ENCODE measurements around the gene MYOM3. TPM values are rescaled to one million over a fixed set of nuclear protein-coding genes. Genes with fewer than 3 reads are reported as not detected.

MYOM3 gene
- total RNA-seq, 2 experiments from 2014 or later = not detected

- ATAC-seq (no peak), DNase-seq (no peak)
- no peaks in the 10 kb centered on the region for H3K4me1 Mint-ChIP-seq
- CTCF ChIA-PET = no interaction called here
- H3K27me3 Mint-ChIP-seq = peaks cover 5% of the 10 kb centered on the region
- H3K27ac Mint-ChIP-seq = no peak overlapping the region
- H3K4me3 Mint-ChIP-seq = no peak overlapping the region
- H3K9me3 Mint-ChIP-seq (ENCODE audit: low read depth) = no peaks in the 10 kb centered on the region
- H3K36me3 Mint-ChIP-seq = no peaks in the 10 kb centered on the region
These were observed 16.6 kb downstream of the MYOM3 start for GRCh38 chr1:24095140-24095859.

GRCh38 chr1:24094554-24094953, 17.4 kb downstream of the MYOM3 start:
- no peaks in the 10 kb centered on the region for H3K9me3 Mint-ChIP-seq (ENCODE audit: low read depth)
- DNase-seq (no peak), ATAC-seq (no peak)
- CTCF ChIA-PET = no interaction called here
- H3K27me3 Mint-ChIP-seq = peaks cover 5% of the 10 kb centered on the region
- no peaks in the 10 kb centered on the region for H3K4me1 Mint-ChIP-seq
- no peak overlapping the region for H3K27ac Mint-ChIP-seq
- no peaks in the 10 kb centered on the region for H3K36me3 Mint-ChIP-seq
- no peak overlapping the region for H3K4me3 Mint-ChIP-seq

GRCh38 chr1:24093732-24094131, 18.2 kb downstream of the MYOM3 start:
- DNase-seq = no peak
- no peak overlapping the region for H3K4me3 Mint-ChIP-seq
- H3K27ac Mint-ChIP-seq = no peak overlapping the region
- no peaks in the 10 kb centered on the region for H3K36me3 Mint-ChIP-seq
- H3K9me3 Mint-ChIP-seq (ENCODE audit: low read depth) = no peaks in the 10 kb centered on the region
- ATAC-seq = no peak
- peaks cover 5% of the 10 kb centered on the region for H3K27me3 Mint-ChIP-seq
- no peaks in the 10 kb centered on the region for H3K4me1 Mint-ChIP-seq
- CTCF ChIA-PET = no interaction called here

GRCh38 chr1:24092979-24093378, 19.0 kb downstream of the MYOM3 start:
- H3K27ac Mint-ChIP-seq = no peak overlapping the region
- DNase-seq (no peak), ATAC-seq (no peak)
- H3K4me3 Mint-ChIP-seq = no peak overlapping the region
- CTCF ChIA-PET = no interaction called here
- H3K9me3 Mint-ChIP-seq (ENCODE audit: low read depth) = no peaks in the 10 kb centered on the region
- no peaks in the 10 kb centered on the region for H3K36me3 Mint-ChIP-seq
- peaks cover 5% of the 10 kb centered on the region for H3K27me3 Mint-ChIP-seq
- H3K4me1 Mint-ChIP-seq = no peaks in the 10 kb centered on the region

GRCh38 chr1:24091971-24092482, 19.9 kb downstream of the MYOM3 start:
- no peak for DNase-seq
- Mint-ChIP-seq H3K27ac (no peak overlapping the region), H3K9me3 (ENCODE audit: low read depth) (no peaks in the 10 kb centered on the region), H3K4me3 (no peak overlapping the region), H3K4me1 (no peaks in the 10 kb centered on the region), H3K27me3 (peaks cover 5% of the 10 kb centered on the region), H3K36me3 (no peaks in the 10 kb centered on the region)
- CTCF ChIA-PET = no interaction called here
- ATAC-seq = no peak

GRCh38 chr1:24090736-24091135, 21.2 kb downstream of the MYOM3 start:
- DNase-seq (no peak), ATAC-seq (no peak)
- CTCF ChIA-PET = no interaction called here
- no peak overlapping the region for H3K27ac Mint-ChIP-seq
- H3K36me3 Mint-ChIP-seq = no peaks in the 10 kb centered on the region
- H3K4me3 Mint-ChIP-seq = no peak overlapping the region
- peaks cover under 1% of the 10 kb centered on the region for H3K27me3 Mint-ChIP-seq
- no peaks in the 10 kb centered on the region for H3K4me1 Mint-ChIP-seq
- no peaks in the 10 kb centered on the region for H3K9me3 Mint-ChIP-seq (ENCODE audit: low read depth)

GRCh38 chr1:24089743-24090555, 22.0 kb downstream of the MYOM3 start:
- ATAC-seq (no peak), DNase-seq (no peak)
- Mint-ChIP-seq H3K9me3 (ENCODE audit: low read depth) (no peaks in the 10 kb centered on the region), H3K36me3 (no peaks in the 10 kb centered on the region), H3K4me1 (no peaks in the 10 kb centered on the region), H3K4me3 (no peak overlapping the region), H3K27ac (no peak overlapping the region), H3K27me3 (peaks cover 2% of the 10 kb centered on the region)
- CTCF ChIA-PET = no interaction called here

GRCh38 chr1:24089027-24089742, 22.8 kb downstream of the MYOM3 start:
- H3K4me3 Mint-ChIP-seq = no peak overlapping the region
- DNase-seq (no peak), ATAC-seq (no peak)
- no peaks in the 10 kb centered on the region for H3K36me3 Mint-ChIP-seq
- no peaks in the 10 kb centered on the region for H3K9me3 Mint-ChIP-seq (ENCODE audit: low read depth)
- H3K4me1 Mint-ChIP-seq = no peaks in the 10 kb centered on the region
- CTCF ChIA-PET = no interaction called here
- H3K27me3 Mint-ChIP-seq = peaks cover 5% of the 10 kb centered on the region
- no peak overlapping the region for H3K27ac Mint-ChIP-seq

- no peaks in the 10 kb centered on the region for H3K9me3 Mint-ChIP-seq (ENCODE audit: low read depth)
- CTCF ChIA-PET = no interaction called here
- no peak overlapping the region for H3K27ac Mint-ChIP-seq
- H3K27me3 Mint-ChIP-seq = peaks cover 7% of the 10 kb centered on the region
- no peaks in the 10 kb centered on the region for H3K36me3 Mint-ChIP-seq
- DNase-seq = no peak
- H3K4me1 Mint-ChIP-seq = no peaks in the 10 kb centered on the region
- H3K4me3 Mint-ChIP-seq = no peak overlapping the region
- no peak for ATAC-seq
These were observed 25.5 kb downstream of the MYOM3 start for GRCh38 chr1:24086466-24086865.

- Mint-ChIP-seq H3K36me3 (no peaks in the 10 kb centered on the region), H3K27ac (no peak overlapping the region), H3K4me3 (no peak overlapping the region), H3K4me1 (no peaks in the 10 kb centered on the region), H3K27me3 (peaks cover 7% of the 10 kb centered on the region), H3K9me3 (ENCODE audit: low read depth) (no peaks in the 10 kb centered on the region)
- ATAC-seq = no peak
- CTCF ChIA-PET = no interaction called here
- DNase-seq = no peak
These were observed 26.4 kb downstream of the MYOM3 start for GRCh38 chr1:24085546-24085945.

- no peak for ATAC-seq
- Mint-ChIP-seq H3K27ac (no peak overlapping the region), H3K9me3 (ENCODE audit: low read depth) (no peaks in the 10 kb centered on the region), H3K27me3 (peaks cover 7% of the 10 kb centered on the region), H3K4me3 (no peak overlapping the region), H3K4me1 (no peaks in the 10 kb centered on the region), H3K36me3 (no peaks in the 10 kb centered on the region)
- CTCF ChIA-PET = no interaction called here
- no peak for DNase-seq
These were observed 26.9 kb downstream of the MYOM3 start for GRCh38 chr1:24085007-24085406.

GRCh38 chr1:24084050-24084449, 27.9 kb downstream of the MYOM3 start:
- Mint-ChIP-seq H3K36me3 (no peaks in the 10 kb centered on the region), H3K4me3 (no peak overlapping the region), H3K27me3 (peaks cover 7% of the 10 kb centered on the region), H3K4me1 (no peaks in the 10 kb centered on the region), H3K27ac (no peak overlapping the region), H3K9me3 (ENCODE audit: low read depth) (no peaks in the 10 kb centered on the region)
- DNase-seq (no peak), ATAC-seq (no peak)
- CTCF ChIA-PET = interaction anchor here (0.6 kb wide), 1 partner anchor 1433 kb away, joined by 3 read pairs; no protein-coding TSS in a partner anchor

GRCh38 chr1:24082372-24082771, 29.6 kb downstream of the MYOM3 start:
- Mint-ChIP-seq H3K27me3 (peaks cover 7% of the 10 kb centered on the region), H3K4me3 (no peak overlapping the region), H3K36me3 (no peaks in the 10 kb centered on the region), H3K27ac (no peak overlapping the region), H3K4me1 (no peaks in the 10 kb centered on the region), H3K9me3 (ENCODE audit: low read depth) (no peaks in the 10 kb centered on the region)
- ATAC-seq = no peak
- CTCF ChIA-PET = interaction anchor here (2.1 kb wide), 1 partner anchor 69 kb away, joined by 4 read pairs; no protein-coding TSS in a partner anchor
- DNase-seq = no peak
